ENCODE results near the gene NKAIN4. TPM values are rescaled to one million over a fixed set of nuclear protein-coding genes. Genes with fewer than 3 reads are reported as not detected.

The NKAIN4 gene
- total RNA-seq, 3 donors from 2014 or later = not detected

- intact Hi-C loops (cut with DNase I; ENCODE audit: low total_unique reads) = no loop called here
- H3K36me3 ChIP-seq = no peaks in the 10 kb centered on the region
Observed at GRCh38 chr20:63205896-63206295, 48.4 kb downstream of the NKAIN4 start.

GRCh38 chr20:63204362-63204761 is 49.9 kb downstream of the NKAIN4 start:
- H3K4me1 ChIP-seq = peaks cover 0 to 6% of the 10 kb centered on the region in 2 donors
- H3K36me3 ChIP-seq = no peaks in the 10 kb centered on the region
- H3K27ac ChIP-seq = no peak overlapping the region
- H3K9me3 ChIP-seq = no peaks in the 10 kb centered on the region
- H3K4me3 ChIP-seq = no peak overlapping the region
- no peaks in the 10 kb centered on the region for H3K27me3 ChIP-seq
- intact Hi-C loops (cut with DNase I; ENCODE audit: low total_unique reads) = no loop called here
- TF ChIP-seq POLR2AphosphoS5 (IDR thresholded peaks at IDR 0.05) = no peak
- TF ChIP-seq POLR2A (IDR thresholded peaks at IDR 0.05) = no peak
- TF ChIP-seq CTCF (IDR thresholded peaks at IDR 0.05) = no peak
- no peak for DNase-seq (ENCODE audit: low spot score in 2 of 2)

More at GRCh38 chr20:63205896-63206295, 48.4 kb downstream of the NKAIN4 start:
- no peak for TF ChIP-seq CTCF (IDR thresholded peaks at IDR 0.05)
- TF ChIP-seq POLR2A (IDR thresholded peaks at IDR 0.05) = no peak
- no peak for TF ChIP-seq POLR2AphosphoS5 (IDR thresholded peaks at IDR 0.05)
- Histone ChIP-seq H3K27ac (peak overlapping the region in 1 of 2 donors; percentile 30), H3K4me1 (peaks cover 0 to 6% of the 10 kb centered on the region in 2 donors), H3K27me3 (no peaks in the 10 kb centered on the region), H3K9me3 (no peaks in the 10 kb centered on the region), H3K4me3 (no peak overlapping the region)
- DNase-seq (ENCODE audit: low spot score in 2 of 2) = no peak

- Histone ChIP-seq H3K4me3 (no peak overlapping the region), H3K27ac (no peak overlapping the region), H3K4me1 (peaks cover 0 to 6% of the 10 kb centered on the region in 2 donors), H3K9me3 (no peaks in the 10 kb centered on the region), H3K27me3 (no peaks in the 10 kb centered on the region), H3K36me3 (no peaks in the 10 kb centered on the region)
- no peak for DNase-seq (ENCODE audit: low spot score in 2 of 2)
- intact Hi-C loops (cut with DNase I; ENCODE audit: low total_unique reads) = no loop called here
- no peak for TF ChIP-seq POLR2AphosphoS5 (IDR thresholded peaks at IDR 0.05)
- TF ChIP-seq CTCF (IDR thresholded peaks at IDR 0.05) = no peak
- no peak for TF ChIP-seq POLR2A (IDR thresholded peaks at IDR 0.05)
Observed at GRCh38 chr20:63202811-63203526, 51.3 kb downstream of the NKAIN4 start.

GRCh38 chr20:63202021-63202420 is 52.2 kb downstream of the NKAIN4 start:
- TF ChIP-seq CTCF (IDR thresholded peaks at IDR 0.05) (no peak), POLR2AphosphoS5 (IDR thresholded peaks at IDR 0.05) (no peak), POLR2A (IDR thresholded peaks at IDR 0.05) (no peak)
- Histone ChIP-seq H3K27ac (no peak overlapping the region), H3K4me1 (peaks cover 0 to 6% of the 10 kb centered on the region in 2 donors), H3K4me3 (no peak overlapping the region), H3K27me3 (no peaks in the 10 kb centered on the region), H3K9me3 (no peaks in the 10 kb centered on the region), H3K36me3 (no peaks in the 10 kb centered on the region)
- no peak for DNase-seq (ENCODE audit: low spot score in 2 of 2)
- intact Hi-C loops (cut with DNase I; ENCODE audit: low total_unique reads) = no loop called here

- H3K36me3 ChIP-seq = no peaks in the 10 kb centered on the region
Observed at GRCh38 chr20:63198606-63199005, 55.7 kb downstream of the NKAIN4 start.

More at GRCh38 chr20:63198606-63199005, 55.7 kb downstream of the NKAIN4 start:
- Histone ChIP-seq H3K9me3 (no peaks in the 10 kb centered on the region), H3K4me1 (no peaks in the 10 kb centered on the region), H3K27ac (no peak overlapping the region), H3K4me3 (no peak overlapping the region), H3K27me3 (no peaks in the 10 kb centered on the region)
- DNase-seq (ENCODE audit: low spot score in 2 of 2) = no peak
- intact Hi-C loops (cut with DNase I; ENCODE audit: low total_unique reads) = loop anchor here (5.0 kb wide), 1 partner anchor 1006 kb away; no protein-coding TSS in a partner anchor
- TF ChIP-seq POLR2AphosphoS5 (IDR thresholded peaks at IDR 0.05) (no peak), CTCF (IDR thresholded peaks at IDR 0.05) (no peak), POLR2A (IDR thresholded peaks at IDR 0.05) (no peak)

Data from breast epithelium (tissue), 4 donors.